Left lung (tissue), 10 donors: ENCODE measurements around the gene BTF3L4. TPM values are rescaled to one million over a fixed set of nuclear protein-coding genes. Genes with fewer than 3 reads are reported as not detected.
"Not testable (repeated sequence)": the region's sequence is repeated elsewhere in the genome, so short reads cannot be mapped to it uniquely, and the experiment has no call there.

Experiments used
- ATAC-seq: fragments of 200-7000 bp; cut with Tn5 transposase; one replicate; pipeline ENCODE4 v1.9.1; 2020; ENCODE audit warnings: moderate library complexity
- DNase-seq, 4 donors: peaks; one replicate each; pipeline ENCODE4 v3.0.0-alpha.2; 2013 to 2020
- H3K27ac ChIP-seq, 2 donors: fragments of 200-600 bp; sonication (generic) in 1 of 2; one replicate each; pipeline versions ENCODE4 v1.5.0 to v1.8.0; 2020 to 2021
- H3K27me3 ChIP-seq, 2 donors: fragments of 200-600 bp; sonication (generic) in 1 of 2; one replicate each; pipeline versions ENCODE4 v1.5.0 to v1.8.0; 2020 to 2021
- H3K36me3 ChIP-seq, 2 donors: fragments of 200-600 bp; sonication (generic) in 1 of 2; one replicate each; pipeline versions ENCODE4 v1.5.0 to v1.8.0; 2020 to 2021
- H3K4me1 ChIP-seq, 2 donors: fragments of 200-600 bp; one replicate each; pipeline ENCODE4 v1.8.0; 2021
- H3K4me3 ChIP-seq, 2 donors: fragments of 200-600 bp; sonication (generic) in 1 of 2; one replicate each; pipeline versions ENCODE4 v1.5.0 to v1.8.0; 2020 to 2021; ENCODE audit warnings: mild to moderate bottlenecking in 1 of 2
- H3K9me3 ChIP-seq, 2 donors: fragments of 200-600 bp; sonication (generic) in 1 of 2; one replicate each; pipeline versions ENCODE4 v1.5.0 to v1.8.0; 2020 to 2021
- intact Hi-C, 2 donors: fragments of 100-400 bp; cut with DNase I; formaldehyde crosslinking; loops; one replicate each; pipeline versions ENCODE4 v1.11.2 to v1.14.2; 2022
- polyA plus RNA-seq, 6 donors: library from polyadenylated mRNA; unstranded; fragments of 120-200 nt; gene quantifications; one replicate each; pipeline ENCODE4 v1.2.1, GENCODE V29; 2013; ENCODE audit not compliant: insufficient read length in 6 of 6
- total RNA-seq, 2 donors: library from RNA; stranded (reverse); fragmentation: NEBNext Ultra II Directional; extraction: Animal tissue kit (Norgen Biotek cat#: 25700); gene quantifications; one replicate each; pipeline ENCODE4 v1.2.1, GENCODE V29; 2021
- TF ChIP-seq, protein P1 (sequence below), 2 donors: fragments of 200-600 bp; sonication (generic) in 1 of 2; IDR thresholded peaks; one replicate each; pipeline versions ENCODE4 v1.5.0 to v1.8.0; 2021; ENCODE audit warnings: antibody characterized with exemption in 2 of 2
- donor health status: DM: no; HTN: yes; CAD: no.
- donor health status: DM: no; HTN: no; CAD: no.

BTF3L4 gene
- total and polyA plus RNA-seq, 8 donors, result 35.6 to 78.7 (median 71.4) TPM

GRCh38 chr1:52022133-52022532, 34.0 kb upstream of the BTF3L4 start:
- intact Hi-C loops, result no loop called here
- no peak overlapping the region for H3K27ac ChIP-seq
- H3K36me3 ChIP-seq, result peaks cover 6 to 77% of the 10 kb centered on the region in 2 donors
- H3K4me1 ChIP-seq, result no peaks in the 10 kb centered on the region
- no peak for DNase-seq
- no peak for ATAC-seq
- no peak overlapping the region for H3K4me3 ChIP-seq
- H3K9me3 ChIP-seq, result no peaks in the 10 kb centered on the region
- TF ChIP-seq, protein P1, sequence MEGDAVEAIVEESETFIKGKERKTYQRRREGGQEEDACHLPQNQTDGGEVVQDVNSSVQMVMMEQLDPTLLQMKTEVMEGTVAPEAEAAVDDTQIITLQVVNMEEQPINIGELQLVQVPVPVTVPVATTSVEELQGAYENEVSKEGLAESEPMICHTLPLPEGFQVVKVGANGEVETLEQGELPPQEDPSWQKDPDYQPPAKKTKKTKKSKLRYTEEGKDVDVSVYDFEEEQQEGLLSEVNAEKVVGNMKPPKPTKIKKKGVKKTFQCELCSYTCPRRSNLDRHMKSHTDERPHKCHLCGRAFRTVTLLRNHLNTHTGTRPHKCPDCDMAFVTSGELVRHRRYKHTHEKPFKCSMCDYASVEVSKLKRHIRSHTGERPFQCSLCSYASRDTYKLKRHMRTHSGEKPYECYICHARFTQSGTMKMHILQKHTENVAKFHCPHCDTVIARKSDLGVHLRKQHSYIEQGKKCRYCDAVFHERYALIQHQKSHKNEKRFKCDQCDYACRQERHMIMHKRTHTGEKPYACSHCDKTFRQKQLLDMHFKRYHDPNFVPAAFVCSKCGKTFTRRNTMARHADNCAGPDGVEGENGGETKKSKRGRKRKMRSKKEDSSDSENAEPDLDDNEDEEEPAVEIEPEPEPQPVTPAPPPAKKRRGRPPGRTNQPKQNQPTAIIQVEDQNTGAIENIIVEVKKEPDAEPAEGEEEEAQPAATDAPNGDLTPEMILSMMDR (IDR thresholded peaks at IDR 0.05), result no peak
- no peaks in the 10 kb centered on the region for H3K27me3 ChIP-seq

- H3K4me3 ChIP-seq, result no peak overlapping the region
- TF ChIP-seq, protein P1 (IDR thresholded peaks at IDR 0.05), result no peak
- no peak for ATAC-seq
- H3K4me1 ChIP-seq, result peaks cover 0 to 22% of the 10 kb centered on the region in 2 donors
- H3K27me3 ChIP-seq, result no peaks in the 10 kb centered on the region
- DNase-seq, result no peak
- peaks cover 6 to 69% of the 10 kb centered on the region in 2 donors for H3K36me3 ChIP-seq
- no peak overlapping the region for H3K27ac ChIP-seq
- no peaks in the 10 kb centered on the region for H3K9me3 ChIP-seq
- intact Hi-C loops, result no loop called here
These were observed 29.8 kb upstream of the BTF3L4 start for GRCh38 chr1:52026278-52026677.

DNA sequence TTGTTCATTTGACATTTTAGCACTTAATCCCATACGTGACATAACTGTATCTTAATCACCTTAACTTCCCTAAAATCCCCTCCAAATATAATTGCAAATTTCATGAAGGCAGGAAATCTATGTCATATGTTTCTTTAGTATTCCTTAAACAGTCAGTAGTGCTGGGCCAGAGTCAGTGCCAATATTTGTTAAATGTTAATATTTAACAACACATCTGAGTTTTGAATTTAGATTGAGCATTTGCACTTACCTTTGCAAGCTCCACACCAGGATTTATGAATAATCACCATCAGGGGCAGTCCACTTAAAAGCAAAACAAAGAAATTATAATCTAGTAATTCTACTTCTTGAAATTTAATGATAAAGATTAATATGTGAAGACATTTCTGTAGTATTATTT, 27.8 kb upstream of the BTF3L4 start:
- Histone ChIP-seq H3K4me3 (no peak overlapping the region), H3K9me3 (no peaks in the 10 kb centered on the region), H3K36me3 (peaks cover 6 to 48% of the 10 kb centered on the region in 2 donors), H3K27me3 (no peaks in the 10 kb centered on the region), H3K4me1 (peaks cover 14 to 40% of the 10 kb centered on the region in 2 donors), H3K27ac (no peak overlapping the region)
- intact Hi-C loops, result no loop called here
- no peak for ATAC-seq
- DNase-seq, result no peak
- TF ChIP-seq, protein P1 (IDR thresholded peaks at IDR 0.05), result no peak

DNA sequence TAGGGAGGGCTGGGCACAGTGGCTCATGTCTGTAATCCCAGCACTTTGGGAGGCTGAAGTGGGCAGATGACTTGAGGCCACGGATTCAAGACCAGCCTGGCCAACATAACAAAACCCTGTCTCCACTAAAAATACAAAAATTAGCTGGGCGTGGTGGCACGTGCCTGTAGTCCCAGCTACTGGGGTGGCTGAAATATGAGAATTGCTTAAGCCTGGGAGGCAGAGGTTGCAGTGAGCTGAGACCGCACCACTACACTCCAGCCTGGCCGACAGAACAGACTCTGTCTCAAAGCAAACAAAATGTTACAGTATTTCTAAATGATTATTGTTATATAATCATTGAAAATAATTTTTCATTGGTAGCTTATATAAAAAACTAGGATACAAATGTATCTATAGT, 27.3 kb upstream of the BTF3L4 start:
- intact Hi-C loops, H3K4me3 ChIP-seq, H3K27me3 ChIP-seq, H3K9me3 ChIP-seq, DNase-seq, H3K27ac ChIP-seq, ATAC-seq: not testable (repeated sequence)
- H3K4me1 ChIP-seq, result peaks cover 14 to 43% of the 10 kb centered on the region in 2 donors
- H3K36me3 ChIP-seq, result peaks cover 5 to 43% of the 10 kb centered on the region in 2 donors

- H3K4me3 ChIP-seq, result peak overlapping the region; percentile 75 to 92
- peak overlapping the region in 1 of 2 donors; percentile 93 for H3K27ac ChIP-seq
- TF ChIP-seq, protein P1 (IDR thresholded peaks at IDR 0.05), result no peak
- no peaks in the 10 kb centered on the region for H3K27me3 ChIP-seq
- H3K9me3 ChIP-seq, result no peaks in the 10 kb centered on the region
- ATAC-seq, result no peak
- peaks cover 14 to 45% of the 10 kb centered on the region in 2 donors for H3K4me1 ChIP-seq
- intact Hi-C loops, result no loop called here
- peaks cover 0 to 10% of the 10 kb centered on the region in 2 donors for H3K36me3 ChIP-seq
- DNase-seq, result no peak
These were observed 23.8 kb upstream of the BTF3L4 start for GRCh38 chr1:52032124-52032784.

DNA sequence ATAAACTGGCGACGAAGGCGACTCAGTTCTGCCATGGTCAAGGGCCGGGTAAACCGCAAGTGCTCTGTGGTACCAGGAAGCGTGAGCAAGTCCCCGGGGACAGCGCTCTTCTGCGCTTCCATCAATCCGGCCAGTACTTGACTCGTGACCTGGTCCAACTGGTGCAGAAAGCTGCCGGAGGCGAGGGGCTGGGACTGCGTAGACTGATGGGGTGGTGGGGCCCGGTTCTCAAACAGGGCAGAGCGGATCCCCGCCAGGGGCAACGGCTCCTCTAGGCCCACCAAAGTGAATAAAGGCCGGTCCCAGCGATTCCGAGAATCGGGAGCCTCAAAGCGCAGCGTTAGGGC, 23.3 kb upstream of the BTF3L4 start:
- intact Hi-C loops, result no loop called here
- H3K9me3 ChIP-seq, result no peaks in the 10 kb centered on the region
- H3K4me1 ChIP-seq, result peaks cover 14 to 45% of the 10 kb centered on the region in 2 donors
- ATAC-seq (peak; percentile 71), DNase-seq (peak in 2 of 4 donors; percentile 60 to 78)
- peak overlapping the region; percentile 75 to 92 for H3K4me3 ChIP-seq
- peaks cover 0 to 14% of the 10 kb centered on the region in 2 donors for H3K36me3 ChIP-seq
- H3K27ac ChIP-seq, result peak overlapping the region; percentile 87 to 93
- TF ChIP-seq, protein P1 (IDR thresholded peaks at IDR 0.05), result no peak
- H3K27me3 ChIP-seq, result no peaks in the 10 kb centered on the region
